ENCODE measurements around the gene BTBD3.

The BTBD3 gene

DNA sequence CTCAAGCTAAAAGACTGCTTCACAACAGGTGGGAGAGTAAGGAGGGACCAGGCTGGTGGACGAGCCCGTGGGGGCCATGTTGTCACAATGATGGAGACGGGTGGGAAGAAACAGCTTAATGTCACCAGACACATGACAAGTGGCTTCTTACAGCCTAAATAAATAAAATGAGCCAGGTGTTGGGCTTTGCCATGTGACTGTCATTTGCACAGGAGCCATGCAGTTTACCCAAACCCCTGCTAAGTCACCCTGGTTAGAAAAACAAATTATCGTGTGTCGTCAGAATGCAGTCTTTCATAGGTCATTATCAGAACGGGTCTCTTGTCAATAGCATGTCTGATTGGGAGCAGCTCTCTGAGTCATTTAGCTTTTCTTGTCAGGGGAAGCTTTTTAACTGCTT is 18.5 kb downstream of the BTBD3 start:
- H3F3A ChIP-seq (ENCODE audit: insufficient read depth) = no peaks in the 10 kb centered on the region
- no peak overlapping the region for H3K4me3 ChIP-seq (ENCODE audit: insufficient read depth, low read length, poor library complexity, severe bottlenecking)
- no peaks in the 10 kb centered on the region for H3K9me2 ChIP-seq (replicated peaks; ENCODE audit: insufficient read depth, low read length)
- H4K20me1 ChIP-seq (ENCODE audit: low read depth, low read length) = no peaks in the 10 kb centered on the region
- no peak overlapping the region for H3K9ac ChIP-seq (ENCODE audit: low read length)
- no peak for TF ChIP-seq CTCF (IDR thresholded peaks at IDR 0.05; ENCODE audit: insufficient read depth, low read length, poor library complexity, severe bottlenecking)
- no peak for TF ChIP-seq EZH2phosphoT487 (conservative IDR thresholded peaks at IDR 0.05; ENCODE audit: low read length)
- no peaks in the 10 kb centered on the region for H3K9me3 ChIP-seq (ENCODE audit: insufficient read depth, low read length)
- H3K36me3 ChIP-seq (ENCODE audit: low read length) = no peaks in the 10 kb centered on the region
- H3K79me2 ChIP-seq (ENCODE audit: insufficient read depth, low read length) = no peaks in the 10 kb centered on the region
- H2AFZ ChIP-seq (ENCODE audit: low read depth, low read length, severe bottlenecking) = no peak overlapping the region
- H3K4me2 ChIP-seq (ENCODE audit: low read depth, low read length, poor library complexity, severe bottlenecking) = no peak overlapping the region
- no peak overlapping the region for H3K27ac ChIP-seq (ENCODE audit: low read depth, low read length)
- H3K27me3 ChIP-seq (ENCODE audit: low read length) = no peaks in the 10 kb centered on the region

GRCh38 chr20:11937230-11937629 is 19.5 kb downstream of the BTBD3 start:
- Histone ChIP-seq H3K9ac (ENCODE audit: low read length) (no peak overlapping the region), H3K36me3 (ENCODE audit: low read length) (no peaks in the 10 kb centered on the region), H4K20me1 (ENCODE audit: low read depth, low read length) (no peaks in the 10 kb centered on the region), H3K4me2 (ENCODE audit: low read depth, low read length, poor library complexity, severe bottlenecking) (no peak overlapping the region), H3F3A (ENCODE audit: insufficient read depth) (no peaks in the 10 kb centered on the region), H3K79me2 (ENCODE audit: insufficient read depth, low read length) (no peaks in the 10 kb centered on the region), H3K27me3 (ENCODE audit: low read length) (no peaks in the 10 kb centered on the region), H3K9me3 (ENCODE audit: insufficient read depth, low read length) (no peaks in the 10 kb centered on the region), H3K9me2 (replicated peaks; ENCODE audit: insufficient read depth, low read length) (no peaks in the 10 kb centered on the region), H3K4me3 (ENCODE audit: insufficient read depth, low read length, poor library complexity, severe bottlenecking) (no peak overlapping the region), H2AFZ (ENCODE audit: low read depth, low read length, severe bottlenecking) (no peak overlapping the region), H3K27ac (ENCODE audit: low read depth, low read length) (no peak overlapping the region)
- TF ChIP-seq CTCF (IDR thresholded peaks at IDR 0.05; ENCODE audit: insufficient read depth, low read length, poor library complexity, severe bottlenecking) (no peak), EZH2phosphoT487 (conservative IDR thresholded peaks at IDR 0.05; ENCODE audit: low read length) (no peak)

GRCh38 chr20:11941593-11942246 is 24.0 kb downstream of the BTBD3 start:
- H3K36me3 ChIP-seq (ENCODE audit: low read length) = no peaks in the 10 kb centered on the region
- H3K79me2 ChIP-seq (ENCODE audit: insufficient read depth, low read length) = no peaks in the 10 kb centered on the region
- H3K9me2 ChIP-seq (replicated peaks; ENCODE audit: insufficient read depth, low read length) = no peaks in the 10 kb centered on the region
- H3F3A ChIP-seq (ENCODE audit: insufficient read depth) = no peaks in the 10 kb centered on the region
- H3K4me3 ChIP-seq (ENCODE audit: insufficient read depth, low read length, poor library complexity, severe bottlenecking) = no peak overlapping the region
- no peak overlapping the region for H3K27ac ChIP-seq (ENCODE audit: low read depth, low read length)
- H3K9ac ChIP-seq (ENCODE audit: low read length) = no peak overlapping the region
- no peaks in the 10 kb centered on the region for H3K27me3 ChIP-seq (ENCODE audit: low read length)
- H3K4me2 ChIP-seq (ENCODE audit: low read depth, low read length, poor library complexity, severe bottlenecking) = no peak overlapping the region
- TF ChIP-seq EZH2phosphoT487 (conservative IDR thresholded peaks at IDR 0.05; ENCODE audit: low read length) (no peak), CTCF (IDR thresholded peaks at IDR 0.05; ENCODE audit: insufficient read depth, low read length, poor library complexity, severe bottlenecking) (no peak)
- H4K20me1 ChIP-seq (ENCODE audit: low read depth, low read length) = no peaks in the 10 kb centered on the region
- no peaks in the 10 kb centered on the region for H3K9me3 ChIP-seq (ENCODE audit: insufficient read depth, low read length)
- no peak overlapping the region for H2AFZ ChIP-seq (ENCODE audit: low read depth, low read length, severe bottlenecking)

All from SU-DHL-6 (cell line).